PFSK-1 (cell line): ENCODE results near the gene KCNQ1.

Experiments
- FOXP2 ChIP-seq: optimal IDR thresholded peaks from 2 replicates; pipeline ENCODE3; 2011; ENCODE audit warnings: borderline replicate concordance, control low read depth, inconsistent platforms; ENCODE audit not compliant: insufficient read depth; ENCODE audit errors: extremely low read length, extremely low read depth
- POLR2AphosphoS5 ChIP-seq: IDR thresholded peaks from 2 replicates; pipeline ENCODE4 v1.6.1; 2012; ENCODE audit warnings: low read depth, mild to moderate bottlenecking, control low read depth, low read length, moderate library complexity
- SIN3A ChIP-seq: IDR thresholded peaks from 2 replicates; pipeline ENCODE4 v1.6.1; 2012; ENCODE audit warnings: mild to moderate bottlenecking, low read length, moderate library complexity, borderline replicate concordance; ENCODE audit not compliant: insufficient read depth
- TAF1 ChIP-seq: IDR thresholded peaks from 2 replicates; pipeline ENCODE4 v1.6.1; 2012; ENCODE audit warnings: low read length, control low read depth, borderline replicate concordance; ENCODE audit not compliant: insufficient read depth
- TF ChIP-seq, protein P1 (sequence below), 2 experiments: IDR thresholded peaks; 2 replicates each; pipeline versions ENCODE4 v1.6.1 to v1.8.0; 2011 to 2012; ENCODE audit warnings: low read depth in 2 of 2, low read length in 2 of 2, control low read depth in 1 of 2, inconsistent platforms in 1 of 2, mild to moderate bottlenecking in 1 of 2, moderate library complexity in 1 of 2; ENCODE audit not compliant: insufficient read depth in 1 of 2

Gene KCNQ1

DNA sequence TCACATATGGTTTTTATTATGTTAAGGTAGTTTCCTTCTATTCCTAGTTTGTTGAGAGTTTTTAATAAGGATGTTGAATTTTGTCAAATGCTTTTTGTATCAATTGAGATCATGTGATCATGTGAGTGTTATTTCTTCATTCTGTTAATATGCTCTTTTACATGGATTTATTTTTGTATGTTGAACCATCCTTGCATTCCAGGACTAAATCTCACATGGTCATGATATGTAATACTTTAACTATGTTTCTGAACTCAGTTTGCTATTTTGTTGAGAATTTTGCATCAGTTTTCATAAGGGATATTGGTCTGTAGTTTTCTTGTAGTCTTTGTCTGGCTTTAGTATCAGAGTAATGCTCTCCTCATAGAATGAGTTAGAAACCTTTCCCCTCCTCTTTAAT lies 43.2 kb downstream of the KCNQ1 start:
- no peak for TF ChIP-seq SIN3A
- TF ChIP-seq FOXP2: no peak
- no peak for TF ChIP-seq POLR2AphosphoS5
- TF ChIP-seq, protein P1, sequence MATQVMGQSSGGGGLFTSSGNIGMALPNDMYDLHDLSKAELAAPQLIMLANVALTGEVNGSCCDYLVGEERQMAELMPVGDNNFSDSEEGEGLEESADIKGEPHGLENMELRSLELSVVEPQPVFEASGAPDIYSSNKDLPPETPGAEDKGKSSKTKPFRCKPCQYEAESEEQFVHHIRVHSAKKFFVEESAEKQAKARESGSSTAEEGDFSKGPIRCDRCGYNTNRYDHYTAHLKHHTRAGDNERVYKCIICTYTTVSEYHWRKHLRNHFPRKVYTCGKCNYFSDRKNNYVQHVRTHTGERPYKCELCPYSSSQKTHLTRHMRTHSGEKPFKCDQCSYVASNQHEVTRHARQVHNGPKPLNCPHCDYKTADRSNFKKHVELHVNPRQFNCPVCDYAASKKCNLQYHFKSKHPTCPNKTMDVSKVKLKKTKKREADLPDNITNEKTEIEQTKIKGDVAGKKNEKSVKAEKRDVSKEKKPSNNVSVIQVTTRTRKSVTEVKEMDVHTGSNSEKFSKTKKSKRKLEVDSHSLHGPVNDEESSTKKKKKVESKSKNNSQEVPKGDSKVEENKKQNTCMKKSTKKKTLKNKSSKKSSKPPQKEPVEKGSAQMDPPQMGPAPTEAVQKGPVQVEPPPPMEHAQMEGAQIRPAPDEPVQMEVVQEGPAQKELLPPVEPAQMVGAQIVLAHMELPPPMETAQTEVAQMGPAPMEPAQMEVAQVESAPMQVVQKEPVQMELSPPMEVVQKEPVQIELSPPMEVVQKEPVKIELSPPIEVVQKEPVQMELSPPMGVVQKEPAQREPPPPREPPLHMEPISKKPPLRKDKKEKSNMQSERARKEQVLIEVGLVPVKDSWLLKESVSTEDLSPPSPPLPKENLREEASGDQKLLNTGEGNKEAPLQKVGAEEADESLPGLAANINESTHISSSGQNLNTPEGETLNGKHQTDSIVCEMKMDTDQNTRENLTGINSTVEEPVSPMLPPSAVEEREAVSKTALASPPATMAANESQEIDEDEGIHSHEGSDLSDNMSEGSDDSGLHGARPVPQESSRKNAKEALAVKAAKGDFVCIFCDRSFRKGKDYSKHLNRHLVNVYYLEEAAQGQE (IDR thresholded peaks at IDR 0.05; ENCODE audit: insufficient read depth in 1 of 2, low read depth in 2 of 2, low read length in 2 of 2): no peak
- TF ChIP-seq TAF1: no peak

DNA sequence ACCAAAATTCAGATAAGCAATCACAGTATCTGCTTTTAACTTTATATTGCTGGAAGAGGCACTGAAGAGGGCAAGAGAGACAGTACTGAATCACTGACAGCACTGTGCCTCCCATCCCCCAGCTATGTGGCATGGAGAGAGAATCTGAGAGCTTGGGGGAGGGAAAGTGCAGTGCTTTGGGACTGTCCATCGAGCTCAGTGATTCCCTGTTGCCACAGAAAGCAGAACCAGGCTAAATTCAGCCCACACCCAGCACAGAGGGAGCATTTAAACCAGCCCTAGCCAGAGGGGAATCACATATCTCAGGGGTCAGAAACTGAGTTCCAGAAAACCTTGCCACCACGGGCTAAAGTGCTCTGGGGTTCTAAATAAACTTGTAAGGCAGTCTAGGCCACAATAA lies 44.3 kb downstream of the KCNQ1 start:
- TF ChIP-seq SIN3A: no peak
- TF ChIP-seq, protein P1 (IDR thresholded peaks at IDR 0.05; ENCODE audit: insufficient read depth in 1 of 2, low read depth in 2 of 2, low read length in 2 of 2): no peak
- no peak for TF ChIP-seq POLR2AphosphoS5
- TF ChIP-seq FOXP2: no peak
- no peak for TF ChIP-seq TAF1

DNA sequence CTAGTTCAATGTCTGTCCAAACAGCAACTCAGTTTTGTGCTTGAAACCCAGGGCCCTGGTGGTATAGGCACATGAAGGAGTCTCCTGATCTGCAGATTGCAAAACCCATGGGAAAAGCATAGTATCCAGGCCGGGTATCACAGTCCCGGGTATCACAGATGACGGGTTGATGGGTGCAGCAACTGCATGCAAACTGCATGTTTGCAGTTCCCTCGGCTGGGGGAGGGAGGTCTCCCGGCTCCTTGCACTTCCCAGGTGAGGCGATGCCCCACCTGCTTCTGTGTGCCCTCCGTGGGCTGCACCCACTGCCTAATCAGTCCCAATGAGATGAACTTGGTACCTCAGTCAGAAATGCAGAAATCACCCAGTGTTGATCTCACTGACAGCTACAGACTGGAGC lies 53.9 kb downstream of the KCNQ1 start:
- no peak for TF ChIP-seq POLR2AphosphoS5

DNA sequence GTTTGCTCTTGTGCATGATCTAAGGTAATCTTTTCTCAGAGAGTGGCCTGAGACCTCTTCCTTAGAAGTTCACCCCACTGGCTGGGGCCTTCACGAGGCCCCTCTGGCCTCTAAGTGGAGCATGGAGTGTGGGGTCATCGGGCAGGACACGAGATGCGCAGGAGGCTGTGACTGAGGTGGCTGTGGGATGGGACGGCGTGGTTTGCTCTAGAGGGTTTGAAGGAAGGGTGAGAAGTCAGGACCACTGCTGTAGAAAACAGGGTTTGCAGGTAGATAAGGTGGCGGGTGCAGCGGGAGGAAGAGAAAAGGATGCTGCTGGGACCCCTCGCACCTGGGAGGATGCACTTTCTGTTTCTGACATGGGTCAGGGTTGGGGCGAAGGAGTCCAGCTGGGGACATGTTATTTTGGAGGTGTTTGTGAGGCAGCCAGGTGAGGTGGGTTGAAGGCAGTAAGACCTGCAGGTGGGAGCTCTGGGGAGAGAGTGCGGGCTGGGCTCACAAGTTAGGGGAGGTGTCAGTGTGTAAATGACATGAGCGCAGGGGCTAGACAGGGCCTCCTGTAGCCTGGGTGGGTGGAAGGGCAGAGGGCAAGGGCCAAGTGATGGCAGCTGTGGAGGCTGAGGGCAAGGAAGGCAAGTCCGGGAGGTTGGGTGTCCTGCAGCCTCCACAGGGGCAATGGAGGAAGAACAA lies 62.5 kb downstream of the KCNQ1 start:
- TF ChIP-seq POLR2AphosphoS5: no peak

DNA sequence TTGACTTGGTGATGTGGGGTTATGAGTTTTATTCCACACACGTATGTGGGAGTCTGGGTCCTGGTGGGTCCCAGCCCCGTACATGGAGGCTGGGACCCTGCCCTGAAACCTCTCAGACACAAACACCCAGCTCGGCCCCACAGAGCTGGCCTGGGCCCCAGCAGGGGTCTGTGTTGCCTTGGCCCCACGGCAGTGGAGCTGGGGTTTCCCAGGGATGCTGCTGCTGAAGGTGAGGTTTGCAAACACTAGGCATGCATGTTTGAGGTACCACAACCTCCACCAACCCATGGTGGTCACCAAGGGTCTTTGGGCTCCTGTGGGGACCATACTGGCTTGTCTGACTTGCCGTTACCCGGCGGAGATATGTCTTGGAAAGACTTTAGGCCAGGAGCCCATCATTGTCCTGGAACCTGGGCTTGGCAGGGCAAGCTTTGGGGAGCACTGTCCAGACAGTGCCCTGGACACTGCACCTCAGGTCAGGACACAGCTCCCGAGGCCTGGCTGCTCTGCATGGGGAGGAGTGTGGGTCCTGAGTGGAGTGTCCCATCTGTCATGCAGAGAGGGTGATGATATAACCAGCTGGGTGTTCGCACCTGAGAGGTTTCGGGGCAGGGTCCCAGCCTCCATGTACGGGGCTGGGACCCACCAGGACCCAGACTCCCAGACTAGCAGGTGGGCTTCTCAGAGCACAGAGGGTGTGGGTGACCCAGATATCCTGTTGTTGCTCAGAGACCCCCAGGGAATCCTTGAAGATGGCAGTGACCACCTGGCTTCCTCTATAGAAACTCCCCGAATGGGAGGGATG lies 63.3 kb downstream of the KCNQ1 start:
- TF ChIP-seq POLR2AphosphoS5 (no peak), TAF1 (no peak), FOXP2 (no peak), SIN3A (no peak)
- TF ChIP-seq, protein P1 (IDR thresholded peaks at IDR 0.05; ENCODE audit: insufficient read depth in 1 of 2, low read depth in 2 of 2, low read length in 2 of 2): no peak

DNA sequence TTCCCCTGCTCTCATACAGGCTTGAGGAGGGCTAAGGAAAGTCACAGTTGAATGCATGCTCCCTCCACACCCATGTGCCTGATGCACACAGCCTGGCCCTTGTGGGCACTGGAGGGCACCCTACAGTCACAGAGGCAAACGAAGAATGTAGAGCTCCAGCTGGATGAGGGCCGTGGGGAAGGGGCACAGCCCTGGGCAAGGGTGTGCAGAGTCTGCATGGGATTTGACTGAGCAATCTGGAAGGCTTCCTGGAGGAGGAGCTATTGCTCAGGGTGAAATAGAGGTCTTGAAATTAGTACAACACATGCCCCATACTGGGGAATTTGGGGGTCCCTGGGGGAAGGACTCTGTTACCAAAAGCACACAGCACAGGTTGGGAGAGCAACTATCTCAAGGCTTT lies 64.0 kb downstream of the KCNQ1 start:
- no peak for TF ChIP-seq POLR2AphosphoS5
- TF ChIP-seq SIN3A: no peak
- no peak for TF ChIP-seq TAF1
- no peak for TF ChIP-seq FOXP2
- TF ChIP-seq, protein P1 (IDR thresholded peaks at IDR 0.05; ENCODE audit: insufficient read depth in 1 of 2, low read depth in 2 of 2, low read length in 2 of 2): no peak
